Mononuclear cell (primary cell): ENCODE measurements around the gene VSX2. TPM values are rescaled to one million over a fixed set of nuclear protein-coding genes. Genes with fewer than 3 reads are reported as not detected.

ENCODE experiments used
- H3K27me3 ChIP-seq: 2 replicates; pipeline ENCODE4 v1.6.0; 2011; ENCODE audit warnings: low read length, control low read depth; ENCODE audit not compliant: insufficient read depth
- H3K4me1 ChIP-seq: 2 replicates; pipeline ENCODE4 v1.5.1; 2011; ENCODE audit warnings: mild to moderate bottlenecking, low read length, control low read depth; ENCODE audit not compliant: insufficient read depth
- H3K4me3 ChIP-seq: 2 replicates; pipeline ENCODE4 v1.5.1; 2011; ENCODE audit warnings: mild to moderate bottlenecking, low read length, moderate library complexity
- H3K9me3 ChIP-seq: 2 replicates; pipeline ENCODE4 v1.5.1; 2011; ENCODE audit warnings: low read depth, mild to moderate bottlenecking, control low read depth, low read length
- total RNA-seq: library from RNA; depleted of rRNA; stranded (reverse); fragments of >200 nt; gene quantifications from one replicate; pipeline ENCODE4 v1.2.3, GENCODE V29; 2012

The VSX2 gene
- total RNA-seq, result not detected

- no peak within 1 kb of the TSS for H3K4me3 ChIP-seq
- H3K4me1 ChIP-seq, result peaks cover 27% of the 10 kb centered on the region
- no peaks in the 10 kb centered on the region for H3K9me3 ChIP-seq
- peaks cover 77% of the 10 kb centered on the region for H3K27me3 ChIP-seq
Measured at GRCh38 chr14:74238974-74239847, at the start of gene VSX2. VSX2 (plus strand) TSS chr14:74239449; CDS start chr14:74239562, 113 bp downstream.

- H3K27me3 ChIP-seq, result no peaks in the 10 kb centered on the region
- H3K4me1 ChIP-seq, result no peaks in the 10 kb centered on the region
- H3K9me3 ChIP-seq, result no peaks in the 10 kb centered on the region
- H3K4me3 ChIP-seq, result no peak overlapping the region
Measured at GRCh38 chr14:74190927-74191575, 48.2 kb upstream of the VSX2 start.

- no peaks in the 10 kb centered on the region for H3K4me1 ChIP-seq
- no peak overlapping the region for H3K4me3 ChIP-seq
- H3K9me3 ChIP-seq, result no peaks in the 10 kb centered on the region
- no peaks in the 10 kb centered on the region for H3K27me3 ChIP-seq
Measured at GRCh38 chr14:74194506-74195274, 44.6 kb upstream of the VSX2 start.

GRCh38 chr14:74195623-74196022 is 43.6 kb upstream of the VSX2 start:
- Histone ChIP-seq H3K4me1 (no peaks in the 10 kb centered on the region), H3K27me3 (no peaks in the 10 kb centered on the region), H3K9me3 (no peaks in the 10 kb centered on the region), H3K4me3 (no peak overlapping the region)

GRCh38 chr14:74198441-74199234 is 40.6 kb upstream of the VSX2 start:
- Histone ChIP-seq H3K4me1 (no peaks in the 10 kb centered on the region), H3K9me3 (no peaks in the 10 kb centered on the region), H3K4me3 (no peak overlapping the region), H3K27me3 (no peaks in the 10 kb centered on the region)

- Histone ChIP-seq H3K27me3 (no peaks in the 10 kb centered on the region), H3K4me3 (no peak overlapping the region), H3K4me1 (no peaks in the 10 kb centered on the region), H3K9me3 (no peaks in the 10 kb centered on the region)
Measured at GRCh38 chr14:74202113-74202512, 37.1 kb upstream of the VSX2 start.

- Histone ChIP-seq H3K9me3 (no peaks in the 10 kb centered on the region), H3K4me1 (no peaks in the 10 kb centered on the region), H3K27me3 (no peaks in the 10 kb centered on the region), H3K4me3 (no peak overlapping the region)
Measured at GRCh38 chr14:74203639-74204038, 35.6 kb upstream of the VSX2 start.

GRCh38 chr14:74204491-74204890 is 34.8 kb upstream of the VSX2 start:
- H3K4me3 ChIP-seq, result no peak overlapping the region
- H3K27me3 ChIP-seq, result no peaks in the 10 kb centered on the region
- no peaks in the 10 kb centered on the region for H3K9me3 ChIP-seq
- no peaks in the 10 kb centered on the region for H3K4me1 ChIP-seq

- Histone ChIP-seq H3K27me3 (no peaks in the 10 kb centered on the region), H3K9me3 (no peaks in the 10 kb centered on the region), H3K4me3 (no peak overlapping the region), H3K4me1 (no peaks in the 10 kb centered on the region)
Measured at GRCh38 chr14:74205882-74206281, 33.4 kb upstream of the VSX2 start.

- Histone ChIP-seq H3K27me3 (no peaks in the 10 kb centered on the region), H3K4me3 (no peak overlapping the region), H3K4me1 (no peaks in the 10 kb centered on the region), H3K9me3 (no peaks in the 10 kb centered on the region)
Measured at GRCh38 chr14:74207943-74208342, 31.3 kb upstream of the VSX2 start.

- Histone ChIP-seq H3K4me3 (no peak overlapping the region), H3K9me3 (no peaks in the 10 kb centered on the region), H3K27me3 (no peaks in the 10 kb centered on the region), H3K4me1 (no peaks in the 10 kb centered on the region)
Measured at GRCh38 chr14:74208642-74209041, 30.6 kb upstream of the VSX2 start.

- H3K27me3 ChIP-seq, result no peaks in the 10 kb centered on the region
- H3K4me3 ChIP-seq, result no peak overlapping the region
- no peaks in the 10 kb centered on the region for H3K9me3 ChIP-seq
- H3K4me1 ChIP-seq, result no peaks in the 10 kb centered on the region
Measured at GRCh38 chr14:74211945-74212580, 27.2 kb upstream of the VSX2 start.

GRCh38 chr14:74213907-74214803 is 25.1 kb upstream of the VSX2 start:
- no peak overlapping the region for H3K4me3 ChIP-seq
- no peaks in the 10 kb centered on the region for H3K9me3 ChIP-seq
- H3K27me3 ChIP-seq, result peaks cover 10% of the 10 kb centered on the region

More at GRCh38 chr14:74213907-74214803, 25.1 kb upstream of the VSX2 start:
- no peaks in the 10 kb centered on the region for H3K4me1 ChIP-seq
